GM19324 (cell line): ENCODE data around the gene CNNM2.
"Not testable (repeated sequence)": the region's sequence is repeated elsewhere in the genome, so short reads cannot be mapped to it uniquely, and the experiment has no call there.

Experiments used
- ATAC-seq: cut with Tn5 transposase; IDR thresholded peaks from one replicate; pipeline ENCODE4 v1.9.1; 2021; ENCODE audit warnings: mild to moderate bottlenecking, moderate library complexity; ENCODE audit not compliant: unreplicated experiment, low FRiP score

The CNNM2 gene

DNA sequence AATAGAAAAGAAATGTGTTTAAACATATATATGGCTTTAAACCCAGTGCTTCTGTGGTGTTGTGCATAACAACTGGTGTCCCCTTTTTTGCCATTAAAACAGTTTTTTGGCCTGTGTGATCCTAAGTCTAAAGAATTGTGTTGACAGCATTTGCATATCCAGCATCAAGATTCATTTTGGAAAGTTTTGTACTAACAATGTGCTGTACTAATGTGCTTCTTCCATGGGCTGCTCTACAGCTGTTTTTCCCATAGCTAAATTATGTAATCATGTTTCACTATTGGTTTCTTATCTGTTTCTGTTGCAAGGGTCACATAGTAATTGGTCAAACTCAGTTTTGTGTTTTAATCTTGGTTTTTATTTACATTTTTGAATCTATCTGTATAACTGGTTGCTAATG is 5.5 kb downstream of the CNNM2 start:
- no peak for ATAC-seq

DNA sequence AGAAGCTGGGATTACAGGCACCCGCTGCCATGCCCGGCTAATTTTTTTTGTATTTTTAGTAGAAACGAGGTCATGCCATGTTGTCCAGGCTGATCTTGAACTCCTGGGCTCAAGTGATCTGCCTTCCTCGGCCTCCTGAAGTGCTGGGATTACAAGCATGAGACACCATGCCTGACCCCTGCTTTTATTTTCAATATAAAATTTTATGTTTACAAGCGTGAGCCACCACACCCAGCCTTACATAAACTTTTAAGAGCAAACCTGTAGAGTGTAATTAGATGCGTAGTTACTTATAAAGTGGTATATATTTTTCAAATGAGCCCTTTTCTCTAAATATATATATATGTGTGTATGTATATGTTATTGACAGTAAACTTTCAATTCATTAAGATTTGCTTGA is 8.7 kb downstream of the CNNM2 start:
- no peak for ATAC-seq

DNA sequence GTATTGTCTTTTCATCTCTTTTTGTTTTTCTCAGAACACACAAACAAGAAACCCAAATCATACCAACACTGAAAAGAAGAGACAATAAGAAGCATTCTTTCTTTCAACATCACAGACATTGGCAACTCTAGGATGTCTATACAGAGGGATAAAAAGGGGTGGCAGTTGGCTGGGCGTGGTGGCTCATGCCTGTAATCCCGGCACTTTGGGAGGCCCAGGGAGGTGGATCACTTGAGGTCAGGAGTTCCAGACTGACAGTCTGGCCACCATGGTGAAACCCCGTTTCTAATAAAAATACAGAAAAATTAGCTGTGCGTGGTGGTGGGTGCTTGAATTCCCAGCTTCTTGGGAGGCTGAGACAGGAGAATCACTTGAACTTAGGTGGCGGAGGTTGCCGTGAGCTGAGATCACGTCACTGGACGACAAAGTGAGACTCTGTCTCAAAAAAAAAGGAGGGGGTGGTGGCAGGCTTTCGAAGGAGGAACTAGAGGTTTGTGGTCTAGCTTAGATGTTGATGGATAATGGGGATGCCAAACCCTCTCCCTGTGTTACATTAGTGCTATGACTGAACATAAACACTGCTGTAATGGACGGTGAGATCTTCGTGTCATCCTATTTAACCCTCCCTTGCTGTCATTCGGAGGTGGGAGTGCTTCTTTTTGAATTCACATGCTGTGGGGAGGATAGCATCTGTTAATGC is 9.4 kb downstream of the CNNM2 start:
- ATAC-seq: no peak

DNA sequence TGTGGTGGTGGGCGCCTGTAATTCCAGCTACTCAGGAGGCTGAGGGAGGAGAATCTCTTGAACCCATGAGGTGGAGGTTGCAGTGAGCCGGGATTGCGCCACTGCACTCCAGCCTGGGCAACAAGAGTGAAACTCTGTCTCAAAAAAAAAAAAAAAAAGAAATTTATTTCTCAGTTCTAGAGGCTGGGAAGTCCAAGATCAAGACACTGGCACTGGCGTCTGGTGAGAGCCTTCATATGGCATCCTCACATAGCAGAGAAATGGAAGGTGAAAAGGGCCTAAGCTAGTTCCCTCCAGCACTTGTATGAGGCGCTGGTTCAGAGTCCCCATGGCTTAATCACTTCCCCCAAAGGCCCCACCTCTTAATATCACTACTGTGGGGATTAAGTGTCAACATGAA is 10.3 kb downstream of the CNNM2 start:
- not testable (repeated sequence) for ATAC-seq

DNA sequence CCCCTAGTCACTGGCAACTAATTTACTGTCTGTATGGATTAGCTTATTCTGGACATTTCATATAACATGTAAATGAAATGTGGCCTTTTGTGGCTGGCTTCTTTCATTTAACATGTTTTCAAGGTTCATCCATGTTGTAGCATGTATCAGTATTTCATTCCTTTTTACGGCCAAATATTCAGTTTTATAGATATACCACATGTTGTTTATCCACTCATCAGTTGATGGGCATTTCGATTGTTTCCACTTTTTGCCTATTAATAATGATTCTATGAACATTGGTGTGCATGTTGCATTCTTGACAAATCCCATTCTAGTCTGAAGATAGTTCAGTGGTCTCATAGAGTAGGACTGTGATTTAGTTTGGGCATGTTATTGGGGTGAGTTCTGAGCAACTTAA is 12.6 kb downstream of the CNNM2 start:
- ATAC-seq: no peak

DNA sequence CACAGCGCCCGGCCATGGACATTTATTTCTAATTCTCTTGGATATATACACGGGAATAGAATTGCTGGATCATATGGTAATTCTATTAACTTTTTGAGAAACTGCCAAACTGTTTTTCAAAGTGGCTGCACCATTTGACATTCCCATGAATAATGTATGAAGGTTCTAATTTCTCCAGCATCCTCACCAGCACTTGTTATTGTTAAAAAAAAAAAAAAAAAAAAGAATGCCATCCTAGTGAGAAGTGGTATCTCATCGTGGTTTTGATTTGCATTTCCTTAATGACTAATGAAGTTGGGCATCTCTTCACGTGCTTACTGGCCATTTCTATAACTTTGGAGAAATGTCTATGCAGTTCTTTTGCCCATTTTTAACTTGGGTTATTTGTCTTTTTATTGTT is 13.5 kb downstream of the CNNM2 start:
- no peak for ATAC-seq

DNA sequence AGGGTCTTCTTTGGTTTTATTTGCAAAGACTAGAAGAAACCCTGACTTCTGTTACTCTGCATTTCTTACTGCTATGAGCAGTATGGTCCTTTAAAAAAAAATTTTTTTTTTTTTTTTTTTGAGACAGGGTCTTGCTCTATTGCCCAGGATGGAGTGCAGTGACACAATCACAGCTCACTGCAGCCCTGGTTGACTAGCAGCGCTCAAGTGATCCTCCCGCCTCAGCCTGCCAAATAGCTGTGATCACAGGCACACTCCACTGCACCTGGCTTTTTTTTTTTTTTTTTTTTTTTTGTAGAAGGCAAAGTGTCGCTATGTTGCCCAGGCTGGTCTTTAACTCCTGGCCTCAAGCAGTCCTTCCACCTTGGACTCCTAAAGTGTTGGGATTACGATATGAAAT is 17.4 kb downstream of the CNNM2 start:
- ATAC-seq: no peak

DNA sequence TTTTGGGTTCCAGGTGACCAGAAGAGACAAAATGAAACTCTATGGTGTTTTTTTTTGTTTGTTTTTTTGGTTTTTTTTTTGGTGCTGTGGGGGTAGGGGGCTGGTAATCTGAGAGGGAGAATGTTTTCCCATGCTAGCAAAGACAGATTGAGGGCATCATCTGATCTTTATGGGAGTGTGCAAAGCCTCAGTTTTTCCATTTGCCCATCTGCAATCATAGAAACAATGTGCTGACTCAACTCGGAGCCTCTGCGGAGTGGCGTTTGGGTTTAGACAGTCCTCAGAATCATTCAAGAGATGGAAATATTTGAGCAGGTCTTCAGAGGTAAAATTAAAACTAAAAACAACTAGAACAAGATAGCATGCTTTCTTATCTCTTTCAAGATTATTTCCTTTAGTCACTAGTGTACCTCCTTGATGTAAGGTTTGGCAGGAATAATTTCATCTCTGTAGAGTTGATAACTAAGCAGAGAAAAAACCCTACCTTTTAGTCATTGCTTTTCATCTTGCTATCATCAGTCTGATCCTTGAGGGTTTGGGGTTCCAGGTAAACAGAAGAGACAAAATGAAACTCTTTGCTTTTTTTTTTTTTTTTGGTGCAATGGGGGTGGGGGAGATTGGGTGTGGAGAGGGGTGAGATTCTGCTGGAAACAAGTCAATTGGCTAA is 18.0 kb downstream of the CNNM2 start:
- ATAC-seq: no peak

DNA sequence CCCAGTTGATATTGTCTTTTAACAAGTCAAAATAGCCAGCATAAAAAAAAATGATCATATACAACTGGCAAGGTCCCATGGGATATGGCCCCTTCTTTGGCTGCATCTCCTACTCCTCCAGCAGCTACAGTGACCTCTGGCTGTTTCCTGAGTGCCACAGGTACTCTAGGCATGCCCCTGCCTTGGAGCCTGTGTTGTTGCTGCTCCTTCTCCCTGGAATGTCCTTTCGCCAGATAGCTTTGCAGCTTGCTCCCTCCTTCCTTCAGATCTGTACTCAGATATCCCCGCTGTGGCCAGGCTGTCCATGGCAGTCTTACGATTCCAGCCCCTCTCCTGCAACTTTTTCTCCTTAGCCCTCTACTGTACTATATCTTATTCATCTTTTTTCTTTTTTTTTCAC is 23.3 kb downstream of the CNNM2 start:
- no peak for ATAC-seq

DNA sequence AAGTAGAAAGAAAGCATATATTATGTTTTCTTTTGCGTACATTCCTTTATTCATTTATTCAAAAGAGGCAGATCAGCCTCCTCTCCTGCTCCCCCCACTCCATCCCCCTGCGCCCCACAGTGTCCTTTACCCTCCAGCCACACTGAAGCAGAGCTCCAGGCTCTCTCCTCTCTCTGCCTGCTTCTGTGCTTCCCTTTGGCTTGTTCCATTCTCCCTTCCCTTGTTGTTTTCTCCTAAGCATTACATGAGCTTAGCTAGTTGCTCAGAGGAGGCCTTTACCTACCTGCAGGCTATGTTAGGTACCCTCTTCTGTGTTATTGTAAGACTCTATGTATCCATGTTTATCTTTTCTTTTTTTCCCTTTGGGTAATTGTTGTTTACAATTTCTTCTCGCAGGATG is 27.4 kb downstream of the CNNM2 start:
- ATAC-seq: no peak

DNA sequence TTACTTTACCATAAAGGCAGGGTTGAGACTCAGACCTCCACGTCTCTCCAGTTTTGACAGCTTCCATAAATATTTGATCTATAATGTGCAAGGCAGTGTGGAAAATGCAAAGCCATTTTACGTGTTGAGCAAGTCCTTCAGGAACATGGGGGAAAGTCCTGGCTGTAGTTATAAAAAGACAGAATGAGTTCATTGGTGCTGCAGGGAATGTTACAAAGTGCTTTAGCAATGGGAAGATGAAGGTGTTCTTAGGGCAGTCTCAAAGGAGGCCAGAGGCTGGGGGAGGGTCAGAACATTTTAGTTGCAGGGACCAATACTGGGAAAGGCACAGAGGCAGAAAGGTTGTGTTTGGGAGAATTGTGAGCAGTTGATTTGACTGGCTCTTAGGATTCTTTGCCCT is 27.9 kb downstream of the CNNM2 start:
- no peak for ATAC-seq

DNA sequence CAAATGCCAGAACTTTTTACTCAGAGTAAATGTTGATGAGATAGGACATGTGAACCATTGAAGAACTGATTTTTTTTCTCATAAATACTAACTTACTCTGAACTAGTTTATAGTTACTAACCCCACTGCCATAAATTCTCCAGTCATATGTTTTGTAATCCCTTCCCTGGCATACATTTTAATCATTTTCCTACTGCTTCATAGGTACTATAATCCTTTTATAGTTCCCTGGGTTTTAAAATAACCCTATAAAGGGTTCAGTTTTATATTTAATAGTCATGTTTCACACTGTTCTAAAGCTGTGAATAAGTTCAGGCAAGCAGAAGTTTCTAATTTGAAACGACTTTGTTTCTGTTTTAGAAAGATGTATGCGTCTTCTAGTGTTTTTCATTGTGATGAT is 28.9 kb downstream of the CNNM2 start:
- no peak for ATAC-seq

DNA sequence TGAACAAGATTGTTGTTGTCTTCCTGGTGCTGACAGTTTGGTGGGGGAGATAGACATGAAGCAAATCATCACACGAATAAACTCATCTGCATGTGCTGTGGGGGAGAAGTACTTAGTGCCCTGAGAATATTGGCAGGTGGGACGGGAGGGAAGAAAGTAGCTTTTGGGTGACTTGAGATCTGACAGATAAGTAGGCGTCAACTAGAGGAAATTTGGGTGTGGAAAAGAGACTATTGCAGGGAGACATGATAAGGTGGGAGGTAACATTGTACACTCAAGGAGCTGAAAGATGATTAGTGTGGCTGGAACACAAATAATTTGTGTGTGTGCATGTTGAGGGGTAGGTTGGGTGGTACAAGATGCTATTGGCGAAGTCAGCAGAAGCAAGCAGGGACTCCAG is 30.1 kb downstream of the CNNM2 start:
- no peak for ATAC-seq

DNA sequence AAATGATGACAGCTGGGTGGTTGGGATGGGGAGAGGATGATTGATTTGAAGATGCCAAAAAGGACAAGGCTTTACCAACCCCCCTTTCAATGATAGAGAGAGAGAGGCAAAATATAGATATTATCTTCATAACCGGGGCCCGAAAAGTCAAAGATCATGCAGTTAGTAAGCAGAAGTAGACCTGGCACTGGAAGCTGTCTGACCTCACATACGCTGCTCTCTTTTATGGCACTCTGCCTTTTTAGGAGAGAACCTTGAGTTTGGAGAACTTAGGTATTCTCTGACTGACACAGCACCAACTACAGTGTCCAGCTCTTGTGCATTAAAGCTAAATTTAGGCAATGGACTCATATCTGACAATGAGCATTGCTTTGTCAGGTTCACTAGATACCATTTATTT is 30.7 kb downstream of the CNNM2 start:
- no peak for ATAC-seq

DNA sequence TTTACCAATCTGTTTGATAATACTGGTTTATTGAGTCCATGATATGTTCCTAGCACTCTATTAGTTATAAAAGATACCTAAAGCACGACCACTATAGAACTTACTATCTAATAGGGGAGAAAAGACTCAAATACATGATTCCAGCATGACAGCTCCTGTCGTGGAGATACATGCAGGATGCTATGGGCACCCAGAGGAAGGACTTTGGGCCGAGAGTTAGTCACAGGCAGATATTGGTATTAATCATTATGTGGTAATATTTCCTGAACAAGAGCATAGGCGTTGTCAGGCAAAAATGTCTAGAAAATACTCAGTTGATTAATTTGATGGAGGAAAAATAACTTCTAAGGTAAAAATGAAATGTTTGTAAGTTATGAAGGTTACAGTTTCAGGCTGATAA is 31.8 kb downstream of the CNNM2 start:
- no peak for ATAC-seq

DNA sequence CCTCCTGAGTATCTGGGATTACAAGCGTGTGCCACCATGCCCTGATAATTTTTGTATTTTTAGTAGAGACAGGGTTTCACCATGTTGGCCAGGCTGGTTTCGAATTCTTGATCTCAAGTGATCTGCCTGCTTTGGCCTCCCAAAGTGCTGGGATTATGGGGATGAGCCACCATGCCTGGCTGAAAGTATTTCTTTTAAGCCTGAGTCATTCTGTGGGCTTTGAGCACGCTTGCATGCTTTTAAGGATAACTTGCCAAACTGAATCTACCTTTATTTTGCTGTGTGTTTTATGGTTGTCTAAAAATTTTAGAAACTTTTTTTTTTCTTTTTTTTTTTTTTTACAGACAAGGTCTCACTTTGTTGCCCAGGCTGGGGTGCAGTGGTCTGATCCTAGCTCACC is 33.2 kb downstream of the CNNM2 start:
- ATAC-seq: no peak

DNA sequence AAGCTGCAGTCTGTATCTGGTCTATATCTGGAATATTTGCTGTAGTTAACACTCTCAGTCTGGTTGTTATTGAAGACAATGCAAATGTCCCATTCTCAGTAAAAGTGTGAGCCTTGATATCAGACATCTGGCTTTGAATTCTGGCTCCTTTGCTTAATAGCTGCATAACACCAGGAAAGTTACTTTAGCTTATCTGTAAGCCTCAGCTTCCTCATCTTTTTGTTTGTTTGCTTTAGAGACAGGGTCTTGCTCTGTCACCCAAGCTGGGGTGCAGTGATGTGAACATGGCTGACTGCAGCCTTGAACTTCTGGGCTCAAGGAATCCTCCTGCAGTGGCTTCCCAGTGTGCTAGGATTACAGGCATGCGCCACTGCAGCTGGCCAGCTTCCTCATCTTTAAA is 41.3 kb downstream of the CNNM2 start:
- no peak for ATAC-seq

DNA sequence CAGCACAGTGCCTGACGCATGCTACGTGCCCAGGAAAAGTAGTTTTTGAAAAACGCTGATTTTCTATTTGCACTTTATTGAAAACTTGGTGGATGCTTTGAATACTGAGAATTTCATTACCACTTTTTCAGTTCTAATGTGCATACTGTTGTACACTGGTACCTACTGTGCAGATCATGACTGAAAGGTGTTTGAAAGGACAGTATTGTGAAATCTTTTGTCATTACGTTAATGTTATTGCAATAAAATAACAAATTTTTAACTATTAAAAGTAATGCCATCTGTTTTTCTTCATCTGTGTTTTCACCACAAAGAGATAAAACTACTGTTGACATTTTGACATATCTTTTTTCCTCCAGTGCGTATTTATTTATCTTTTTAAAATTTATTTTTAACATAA is 42.1 kb downstream of the CNNM2 start:
- no peak for ATAC-seq

DNA sequence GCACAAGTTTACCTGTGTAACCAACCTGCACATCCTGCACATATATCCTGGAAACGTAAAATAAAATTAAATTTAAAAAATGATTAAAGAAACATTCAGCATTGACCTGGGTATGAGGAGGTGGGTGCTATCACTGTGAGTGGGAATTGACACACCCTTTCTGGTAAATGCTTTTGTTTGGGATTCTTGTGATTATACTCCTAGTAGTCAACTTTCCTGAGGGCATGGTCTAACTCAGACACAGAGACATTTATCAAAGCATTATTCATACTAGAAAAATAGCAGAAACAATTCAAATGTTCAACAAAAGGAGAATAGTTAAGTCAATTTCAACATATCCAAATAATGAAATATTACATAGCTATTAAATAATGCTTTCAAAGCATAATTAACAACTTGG is 44.2 kb downstream of the CNNM2 start:
- ATAC-seq: no peak

DNA sequence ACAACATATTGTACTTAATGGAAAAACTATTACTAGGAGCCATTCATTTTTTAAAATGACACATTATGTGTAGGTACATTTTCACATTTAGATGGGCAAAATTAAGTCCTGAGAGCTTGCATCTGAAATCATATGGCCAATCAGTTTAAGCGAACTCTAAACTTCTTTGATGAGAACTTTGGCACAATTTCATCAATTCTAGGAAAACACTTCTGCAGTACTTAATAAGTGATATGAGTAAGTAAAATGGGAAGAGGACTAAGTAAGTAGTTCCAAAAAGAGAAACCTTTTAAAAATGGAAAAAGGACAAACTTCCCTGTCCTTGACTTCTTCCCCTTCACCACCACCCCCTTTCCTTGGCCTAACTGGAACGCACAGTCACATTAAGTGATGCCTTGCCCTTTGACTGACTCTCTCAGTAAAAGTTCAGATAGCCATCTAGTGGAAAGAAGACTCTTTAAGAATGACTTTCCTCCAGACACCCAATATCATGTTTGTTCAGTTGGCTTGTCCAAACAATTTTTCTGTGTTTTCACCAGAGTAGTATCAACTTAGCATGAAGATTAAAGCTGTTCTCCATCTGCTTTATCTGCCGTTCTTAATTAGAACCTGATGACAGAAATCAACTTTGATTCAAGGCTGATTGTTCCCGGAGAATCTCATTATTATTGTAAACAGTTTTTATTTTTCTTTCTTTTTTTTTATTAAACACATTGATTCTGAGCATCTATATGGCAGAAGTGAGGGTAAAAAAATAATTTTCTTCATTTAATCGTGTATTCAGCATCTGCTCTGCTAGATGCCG is 45.1 kb downstream of the CNNM2 start:
- ATAC-seq: no peak

DNA sequence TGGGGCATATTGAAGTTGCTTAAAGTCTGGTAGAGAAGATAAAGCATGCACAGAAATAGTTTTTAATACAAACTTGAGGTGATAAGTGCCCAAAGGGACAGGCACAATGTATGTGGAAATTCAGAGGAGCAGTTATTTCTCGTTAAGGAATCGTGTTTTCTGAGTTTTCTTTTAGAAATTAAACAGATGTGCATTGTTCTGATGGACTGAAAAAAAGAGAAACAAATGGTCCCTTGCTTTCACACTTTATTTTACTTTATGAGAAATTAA is 45.6 kb downstream of the CNNM2 start:
- no peak for ATAC-seq

DNA sequence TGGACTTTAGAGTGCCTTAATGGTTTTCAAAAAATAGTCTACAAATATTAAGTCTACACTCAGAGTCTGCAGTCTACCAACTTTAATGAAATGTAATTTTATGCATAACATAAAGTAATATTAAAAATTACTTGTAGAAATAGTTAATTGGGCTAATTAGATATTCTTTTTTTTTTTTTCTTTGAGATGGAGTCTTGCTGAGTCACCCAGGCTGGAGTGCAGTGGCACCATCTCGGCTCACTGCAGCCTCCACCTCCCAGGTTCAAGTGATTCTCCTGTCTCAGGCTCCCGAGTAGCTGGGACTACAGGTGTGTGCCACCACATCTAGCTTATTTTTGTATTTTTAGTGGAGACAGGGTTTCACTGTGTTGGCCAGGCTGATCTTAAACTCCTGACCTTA is 46.0 kb downstream of the CNNM2 start:
- not testable (repeated sequence) for ATAC-seq
